Hematopoietic multipotent progenitor cell treated with erythropoietin and hydrocortisone succinate and interleukin-3 and kit ligand, for 15 days (in vitro differentiated cells): ENCODE measurements around the gene ZNF625.

ENCODE experiments used
- DNase-seq: peaks from one replicate; pipeline ENCODE4 v3.0.0-alpha.2; 2015; ENCODE audit warnings: low spot score

Gene ZNF625

GRCh38 chr19:12156223-12157058, at the start of gene ZNF625:
TSS of gene ZNF625 (minus strand) at chr19:12156734. CDS start at chr19:12156558, 176 bp downstream.
- no peak for DNase-seq

DNA sequence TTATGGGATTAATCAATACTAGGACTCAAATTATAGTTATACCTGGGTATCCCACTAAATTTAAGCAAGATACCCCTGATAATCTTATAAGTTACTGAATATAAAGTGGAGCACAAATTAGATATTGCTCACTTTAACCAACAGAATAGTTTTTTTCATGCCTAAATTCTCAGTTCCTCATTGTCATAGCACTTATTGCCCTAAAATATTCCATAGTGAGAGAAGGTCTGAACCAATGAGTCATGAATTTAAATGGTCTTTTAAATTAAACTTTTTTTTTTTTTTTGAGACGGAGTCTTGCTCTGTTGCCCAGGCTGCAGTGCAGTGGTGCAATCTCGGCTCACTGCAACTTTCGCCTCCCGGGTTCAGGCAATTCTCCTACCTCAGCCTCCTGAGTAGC, 48.8 kb upstream of the ZNF625 start:
- no peak for DNase-seq

GRCh38 chr19:12202250-12202649, 45.7 kb upstream of the ZNF625 start:
- no peak for DNase-seq

- no peak for DNase-seq
Observed at GRCh38 chr19:12199757-12200419, 43.4 kb upstream of the ZNF625 start.

GRCh38 chr19:12198136-12198535, 41.6 kb upstream of the ZNF625 start:
- DNase-seq: no peak

GRCh38 chr19:12194827-12195731, 38.5 kb upstream of the ZNF625 start:
- no peak for DNase-seq

DNA sequence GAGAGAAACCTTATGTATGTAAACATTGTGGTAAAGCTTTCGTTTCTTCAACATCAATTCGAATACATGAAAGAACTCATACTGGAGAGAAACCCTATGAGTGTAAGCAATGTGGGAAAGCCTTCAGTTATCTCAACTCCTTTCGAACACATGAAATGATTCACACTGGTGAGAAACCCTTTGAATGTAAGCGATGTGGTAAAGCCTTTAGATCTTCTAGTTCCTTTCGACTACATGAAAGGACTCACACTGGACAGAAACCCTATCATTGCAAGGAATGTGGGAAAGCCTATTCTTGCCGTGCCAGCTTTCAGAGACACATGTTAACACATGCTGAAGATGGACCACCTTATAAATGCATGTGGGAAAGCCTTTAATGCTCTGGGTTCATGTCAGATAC, 31.1 kb upstream of the ZNF625 start:
- no peak for DNase-seq

DNA sequence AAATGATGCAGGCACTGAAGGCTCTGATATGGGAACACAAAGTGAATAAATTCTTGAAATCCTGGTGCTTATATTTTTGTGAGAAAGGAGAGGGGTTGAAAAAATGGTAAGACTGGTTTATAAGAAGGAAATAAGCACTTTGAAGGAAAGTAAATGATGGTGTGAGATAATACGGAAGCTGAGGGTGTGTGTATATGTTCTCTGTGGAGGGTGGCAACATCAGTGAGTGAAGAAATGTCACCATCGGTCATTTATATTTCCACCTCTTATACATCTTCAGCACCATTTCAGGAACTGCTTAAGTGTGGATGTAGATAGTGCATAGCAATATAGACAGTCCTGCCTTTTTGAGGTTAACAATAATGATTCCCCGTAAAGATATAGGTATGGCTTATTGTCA, 23.8 kb upstream of the ZNF625 start:
- no peak for DNase-seq

GRCh38 chr19:12166626-12167025, 10.1 kb upstream of the ZNF625 start:
- DNase-seq: no peak

- no peak for DNase-seq
Observed at GRCh38 chr19:12163826-12164225, 7.3 kb upstream of the ZNF625 start.

DNA sequence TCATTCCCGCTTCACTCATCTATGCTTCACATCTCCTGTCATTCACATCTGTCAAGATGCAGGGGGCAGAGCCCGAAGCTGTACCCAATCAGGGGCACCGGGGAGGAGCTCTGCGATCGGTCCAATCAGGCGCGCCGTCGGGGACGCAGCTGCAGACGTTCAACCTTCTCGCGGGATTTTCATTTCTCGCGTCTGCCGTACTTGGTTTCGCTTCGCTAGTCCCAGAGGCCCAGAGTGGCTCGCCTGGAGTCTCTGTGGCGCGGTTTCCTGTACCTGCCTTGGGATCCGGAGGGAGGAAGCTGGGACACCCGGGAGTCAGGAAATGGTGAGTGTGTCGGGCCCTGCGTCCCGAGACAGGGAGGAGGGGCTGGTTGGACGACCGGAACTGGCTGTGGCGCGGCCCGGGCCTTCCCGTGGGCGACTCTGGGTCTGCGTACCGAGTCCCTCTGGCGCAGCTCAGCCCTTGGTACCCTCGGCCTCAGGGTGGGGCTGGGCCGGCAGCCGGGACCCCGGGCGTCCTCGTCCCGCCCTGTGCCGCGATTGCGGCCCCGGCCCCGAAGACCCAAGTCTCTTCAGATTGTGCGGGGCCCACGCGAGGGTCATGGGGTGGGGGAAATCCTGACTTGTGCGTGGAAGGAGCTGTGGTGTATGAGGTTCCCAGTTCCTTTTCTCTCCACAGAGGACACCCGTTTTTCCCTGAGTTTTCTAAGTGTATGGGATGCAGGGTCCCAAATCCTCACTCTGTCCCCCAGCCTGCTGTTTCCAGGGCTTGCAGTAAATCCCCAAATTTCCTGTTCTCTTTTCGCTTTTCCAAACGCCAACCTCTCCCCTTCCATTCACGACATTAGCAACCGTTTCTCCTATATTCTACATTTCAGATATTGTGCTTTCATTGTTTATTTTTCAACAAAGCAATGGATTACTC, 6.6 kb upstream of the ZNF625 start, which contains the start of gene ZNF136:
Gene ZNF136 (plus strand): TSS at position 215 of the 925 bp plus-strand sequence. CDS start 108 bp downstream, at position 323.
- DNase-seq: peak; percentile 88

- no peak for DNase-seq
Observed at GRCh38 chr19:12162513-12162881, 6.0 kb upstream of the ZNF625 start.

DNA sequence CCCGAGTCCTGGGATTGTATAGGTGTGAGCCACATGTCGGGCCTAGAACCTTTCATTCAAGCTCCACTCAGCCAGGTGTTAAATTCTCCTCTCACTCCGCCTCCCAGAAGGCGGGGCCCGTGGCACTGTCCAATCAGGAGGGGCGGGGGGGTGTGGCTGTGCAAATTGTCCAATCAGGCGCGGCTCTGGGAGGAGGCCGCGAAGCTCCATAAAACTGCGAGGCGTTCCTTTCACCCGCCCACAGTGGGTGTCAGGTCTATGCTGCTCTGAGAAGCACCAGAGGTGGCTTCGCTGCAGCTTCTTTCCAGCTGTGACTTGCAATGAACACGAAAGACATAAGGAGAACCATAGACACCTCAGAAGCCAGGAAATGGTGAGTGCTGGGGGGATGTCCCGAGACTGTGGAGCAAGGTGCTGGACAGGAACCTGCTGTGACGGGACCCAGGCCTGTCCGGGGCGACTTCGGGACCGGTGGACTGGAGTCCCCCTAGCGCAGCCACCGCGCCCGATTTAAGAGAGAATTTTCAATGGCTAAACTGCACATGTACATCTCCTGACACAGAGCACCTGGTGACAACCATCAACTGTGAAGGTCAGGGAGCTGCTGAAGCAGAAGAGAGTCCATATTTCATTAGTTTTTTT, 3.4 kb upstream of the ZNF625 start:
- DNase-seq: no peak

DNA sequence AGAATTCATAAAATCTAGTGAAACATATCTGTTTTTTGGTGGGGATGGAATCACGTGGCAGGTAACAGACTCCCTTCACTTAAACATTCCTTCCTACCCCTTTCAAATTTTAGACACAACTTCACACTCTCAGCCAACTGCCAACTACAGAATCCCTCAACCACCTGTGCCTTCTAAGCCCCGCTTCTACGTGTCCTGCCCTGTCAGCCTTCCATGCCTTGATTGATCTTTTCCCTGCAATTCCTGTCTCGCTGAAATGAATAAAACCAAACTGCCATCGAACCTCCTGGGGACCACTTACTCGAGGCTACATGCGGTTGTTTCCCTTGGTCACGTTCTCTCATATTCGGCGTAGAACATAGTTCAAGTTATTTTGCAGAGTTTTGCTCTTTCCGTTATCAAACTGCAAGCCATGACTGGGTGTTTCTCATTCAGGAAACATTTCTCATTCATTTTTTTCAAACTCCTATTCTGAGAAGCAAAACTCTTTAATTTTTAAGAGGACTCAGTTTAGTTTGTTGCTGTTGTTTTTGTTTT, 1.1 kb downstream of the ZNF625 start:
- no peak for DNase-seq

- DNase-seq: no peak
Observed at GRCh38 chr19:12145348-12145747, 11.2 kb downstream of the ZNF625 start.

GRCh38 chr19:12141405-12141736, 15.2 kb downstream of the ZNF625 start:
- DNase-seq: no peak

DNA sequence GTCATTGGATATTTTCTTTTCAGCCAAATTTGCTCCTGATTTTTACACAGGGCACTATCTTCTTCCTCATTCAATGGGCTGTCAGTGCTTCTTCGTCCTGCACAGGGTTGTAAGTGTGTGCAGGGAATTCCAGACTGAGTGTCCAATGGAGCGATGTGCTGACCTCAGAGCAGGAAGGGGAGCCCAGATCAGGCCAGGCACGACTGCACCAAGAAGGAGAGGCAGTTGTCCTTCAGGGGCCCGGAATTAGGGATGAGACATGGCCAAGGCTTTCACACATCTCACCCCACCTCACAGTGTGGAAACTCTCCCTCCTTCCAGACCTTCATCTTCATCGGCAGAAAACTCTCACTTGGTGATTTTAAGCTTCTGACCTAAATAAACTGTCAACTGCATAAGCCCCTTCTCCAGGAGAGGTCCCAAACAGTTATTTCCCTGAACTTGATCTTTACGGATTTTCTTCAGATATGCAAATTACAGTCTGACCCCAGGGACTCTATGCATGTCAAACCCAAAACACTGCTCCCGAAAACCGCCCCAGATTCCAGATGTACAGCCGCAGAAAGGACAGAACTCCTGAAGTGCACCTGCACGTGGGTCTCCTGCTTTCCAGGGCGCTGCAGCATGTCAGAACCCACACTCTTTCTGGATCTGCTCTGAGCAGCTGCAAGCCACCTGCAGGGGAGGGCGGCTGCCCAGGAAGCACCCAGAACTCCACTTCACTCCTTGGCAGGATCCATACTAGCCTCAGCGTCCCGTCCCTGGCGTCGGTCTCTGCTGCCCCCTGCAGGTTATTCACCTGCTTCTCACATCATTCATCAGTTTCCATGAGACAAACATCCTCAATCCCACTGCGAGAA, 15.8 kb downstream of the ZNF625 start:
- peak; percentile 84 for DNase-seq

GRCh38 chr19:12139885-12140544, 16.5 kb downstream of the ZNF625 start, which contains the start of gene ZNF20:
TSS of gene ZNF20 (minus strand) at chr19:12140350. CDS start at chr19:12140182, 168 bp downstream.
- DNase-seq: peak; percentile 89

DNA sequence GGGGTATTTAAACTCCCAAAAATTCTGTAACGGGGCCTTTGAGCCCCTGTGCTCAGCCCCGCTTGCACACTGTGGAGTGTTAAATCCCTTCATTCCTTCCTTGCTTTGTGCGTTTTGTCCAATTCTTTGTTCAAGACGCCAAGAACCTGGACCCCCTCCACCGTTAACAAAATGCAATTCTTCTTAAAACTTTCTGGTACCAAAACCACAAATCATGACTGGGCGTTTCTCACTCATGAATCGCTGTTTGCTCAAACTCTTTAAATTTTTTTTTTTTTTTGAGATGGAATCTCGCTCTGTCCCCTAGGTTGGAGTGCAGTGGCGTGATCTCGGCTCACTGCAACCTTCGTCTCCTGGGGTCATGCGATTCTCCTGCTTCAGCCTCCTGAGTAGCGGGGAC, 17.3 kb downstream of the ZNF625 start:
- no peak for DNase-seq
